IMR-90 (cell line): Measurements from ENCODE around the gene CTNNA2. TPM values are rescaled to one million over a fixed set of nuclear protein-coding genes. Genes with fewer than 3 reads are reported as not detected.
A peak's percentile ranks its signal among the peaks of the same experiment; 100 is the strongest.

Source experiments
- ATAC-seq: fragments of 200-7000 bp; cut with Tn5 transposase; 2 replicates; pipeline ENCODE4 v1.9.1; 2020; ENCODE audit warnings: low read depth, mild to moderate bottlenecking, moderate library complexity
- BruUV-seq: library from RNA; stranded (reverse); fragments of 400-500 nt; replicated peaks from 2 replicates; lab custom pipeline; 2021; lab: Mats Ljungman, UMichigan
- CTCF ChIA-PET: fragments of 300-600 bp; formaldehyde crosslinking; extraction: SDS; loops from one replicate; lab custom pipeline; 2021; ENCODE audit warnings: antibody characterized with exemption; lab: Yijun Ruan, JAX
- POLR2A ChIA-PET: fragments of 300-600 bp; sonication (Branson Sonifier 250); formaldehyde crosslinking; loops from one replicate; lab custom pipeline; 2022; ENCODE audit warnings: antibody characterized with exemption; ENCODE audit not compliant: unreplicated experiment; lab: Charles Lee
- DNase-seq: peaks from one replicate; pipeline ENCODE4 v3.0.0; 2013
- H2AFZ ChIP-seq: replicated peaks from 2 replicates; pipeline ENCODE3; 2013; ENCODE audit warnings: low read length, mild to moderate bottlenecking; ENCODE audit not compliant: poor library complexity
- H2AK5ac ChIP-seq: 2 replicates; pipeline ENCODE4 v1.6.1; 2013; ENCODE audit warnings: low read depth, low read length, inconsistent platforms
- H2AK9ac ChIP-seq: replicated peaks from 2 replicates; pipeline ENCODE3; 2013; ENCODE audit warnings: mild to moderate bottlenecking, low read depth, low read length, moderate library complexity; ENCODE audit not compliant: poor library complexity
- H2BK120ac ChIP-seq: 2 replicates; pipeline ENCODE4 v1.6.1; 2013; ENCODE audit warnings: low read depth, low read length, inconsistent platforms
- H2BK15ac ChIP-seq: 3 replicates; pipeline ENCODE4 v1.6.1; 2013; ENCODE audit warnings: low read depth, low read length, inconsistent platforms
- H2BK20ac ChIP-seq: 2 replicates; pipeline ENCODE4 v1.6.1; 2013; ENCODE audit warnings: low read depth, mild to moderate bottlenecking, inconsistent platforms, low read length, moderate library complexity
- H2BK5ac ChIP-seq: 2 replicates; pipeline ENCODE4 v1.6.1; 2013; ENCODE audit warnings: mild to moderate bottlenecking, low read depth, low read length, inconsistent platforms; ENCODE audit not compliant: poor library complexity, severe bottlenecking
- H3K14ac ChIP-seq: replicated peaks from 2 replicates; pipeline ENCODE4 v1.6.1; 2013; ENCODE audit warnings: low read depth, low read length, inconsistent platforms
- H3K18ac ChIP-seq: 2 replicates; pipeline ENCODE4 v1.6.1; 2013; ENCODE audit warnings: low read depth, low read length, control low read depth
- H3K23ac ChIP-seq: 2 replicates; pipeline ENCODE4 v1.6.1; 2013; ENCODE audit warnings: low read depth, low read length, inconsistent platforms
- H3K27ac ChIP-seq: 2 replicates; pipeline ENCODE4 v1.5.1; 2013; ENCODE audit warnings: mild to moderate bottlenecking, control low read depth, low read length; ENCODE audit not compliant: insufficient read depth
- H3K27me3 ChIP-seq: 2 replicates; pipeline ENCODE4 v1.6.1; 2013; ENCODE audit warnings: low read length; ENCODE audit not compliant: control insufficient read depth, insufficient read depth
- H3K36me3 ChIP-seq: 2 replicates; pipeline ENCODE4 v1.6.1; 2013; ENCODE audit warnings: low read length, mixed read lengths; ENCODE audit not compliant: control insufficient read depth, insufficient read depth
- H3K4ac ChIP-seq: 2 replicates; pipeline ENCODE4 v1.6.1; 2013; ENCODE audit warnings: low read depth, low read length, inconsistent platforms
- H3K4me1 ChIP-seq: 2 replicates; pipeline ENCODE4 v1.6.1; 2013; ENCODE audit warnings: low read length, mixed read lengths; ENCODE audit not compliant: control insufficient read depth, insufficient read depth
- H3K4me2 ChIP-seq: 2 replicates; pipeline ENCODE4 v1.6.1; 2013; ENCODE audit warnings: low read depth, mild to moderate bottlenecking, control low read depth, low read length, moderate library complexity
- H3K4me3 ChIP-seq: 2 replicates; pipeline ENCODE4 v1.5.1; 2013; ENCODE audit warnings: low read depth, mild to moderate bottlenecking, control low read depth, low read length, moderate library complexity; ENCODE audit not compliant: insufficient read depth
- H3K56ac ChIP-seq: 2 replicates; pipeline ENCODE4 v1.6.1; 2013; ENCODE audit warnings: low read length, inconsistent platforms; ENCODE audit not compliant: insufficient read depth; ENCODE audit errors: extremely low read depth
- H3K79me1 ChIP-seq, 2 experiments: 2 replicates each; pipeline ENCODE4 v1.6.1; 2013; ENCODE audit warnings: low read length in 2 of 2, inconsistent platforms in 1 of 2, low read depth in 1 of 2
- H3K9ac ChIP-seq: 2 replicates; pipeline ENCODE4 v1.6.1; 2013; ENCODE audit warnings: low read depth, low read length, control low read depth
- H3K9me1 ChIP-seq: 2 replicates; pipeline ENCODE4 v1.6.1; 2013; ENCODE audit warnings: low read length, inconsistent platforms; ENCODE audit not compliant: insufficient read depth
- H3K9me3 ChIP-seq: 2 replicates; pipeline ENCODE4 v1.6.1; 2013; ENCODE audit warnings: low read length; ENCODE audit not compliant: control insufficient read depth, insufficient read depth
- H4K20me1 ChIP-seq: 2 replicates; pipeline ENCODE4 v1.6.1; 2013; ENCODE audit warnings: low read length, inconsistent platforms; ENCODE audit not compliant: insufficient read depth
- H4K5ac ChIP-seq: 2 replicates; pipeline ENCODE4 v1.6.1; 2013; ENCODE audit warnings: mild to moderate bottlenecking, low read depth, low read length, control low read depth
- H4K8ac ChIP-seq, 2 experiments: 2 replicates each; pipeline ENCODE4 v1.6.1; 2013; ENCODE audit warnings: low read depth in 2 of 2, low read length in 2 of 2, control low read depth in 1 of 2, inconsistent platforms in 1 of 2
- H4K91ac ChIP-seq: 2 replicates; pipeline ENCODE4 v1.6.1; 2013; ENCODE audit warnings: low read depth, low read length, inconsistent platforms; ENCODE audit not compliant: insufficient read depth
- BHLHE40 ChIP-seq: fragments of 150-350 bp; IDR thresholded peaks from 2 replicates; pipeline ENCODE4 v1.6.1; 2016; ENCODE audit warnings: mild to moderate bottlenecking, low read depth, low read length
- CTCF ChIP-seq: conservative IDR thresholded peaks from 2 replicates; pipeline ENCODE4 v1.5.1; 2012; ENCODE audit warnings: mild to moderate bottlenecking, low read depth, low read length, improper control_type of control experiment
- FOS ChIP-seq: fragments of 150-350 bp; IDR thresholded peaks from 2 replicates; pipeline ENCODE4 v1.6.1; 2016; ENCODE audit warnings: low read depth, low read length
- MAFK ChIP-seq: IDR thresholded peaks from 2 replicates; pipeline ENCODE4 v1.6.1; 2012; ENCODE audit warnings: low read depth, low read length, improper control_type of control experiment
- MAZ ChIP-seq: IDR thresholded peaks from 2 replicates; pipeline ENCODE4 v1.6.1; 2012; ENCODE audit warnings: low read depth, mild to moderate bottlenecking, low read length, improper control_type of control experiment, moderate library complexity, borderline replicate concordance
- MXI1 ChIP-seq: IDR thresholded peaks from 2 replicates; pipeline ENCODE4 v1.6.1; 2012; ENCODE audit warnings: low read depth, mild to moderate bottlenecking, low read length, moderate library complexity, borderline replicate concordance
- NFE2L2 ChIP-seq: fragments of 150-350 bp; IDR thresholded peaks from 2 replicates; pipeline ENCODE4 v1.6.1; 2016; ENCODE audit warnings: low read depth, mild to moderate bottlenecking, low read length
- RAD21 ChIP-seq: IDR thresholded peaks from 2 replicates; pipeline ENCODE4 v1.6.1; 2012; ENCODE audit warnings: low read length, improper control_type of control experiment
- RCOR1 ChIP-seq: IDR thresholded peaks from 2 replicates; pipeline ENCODE4 v1.6.1; 2012; ENCODE audit warnings: mild to moderate bottlenecking, low read length, improper control_type of control experiment; ENCODE audit not compliant: insufficient replicate concordance
- RFX5 ChIP-seq: IDR thresholded peaks from 2 replicates; pipeline ENCODE4 v1.8.0; 2012; ENCODE audit warnings: low read depth, mild to moderate bottlenecking, low read length, moderate library complexity
- SMC3 ChIP-seq: fragments of 150-350 bp; IDR thresholded peaks from 2 replicates; pipeline ENCODE4 v1.6.1; 2016; ENCODE audit warnings: low read depth, mild to moderate bottlenecking, antibody characterized with exemption, low read length, moderate library complexity
- WGBS, 2 experiments: methylation state at CpG; one replicate each; pipeline versions ENCODE4 v1.1.5 to v1.1.7; 2013; ENCODE audit warnings: missing lambda C conversion rate in 2 of 2; ENCODE audit not compliant: insufficient read length in 1 of 2; ENCODE audit errors: extremely low coverage in 2 of 2; 5-methylcytosine and 5-hydroxymethylcytosine counted together
- dilution Hi-C: fragments of 300-500 bp; cut with HindIII; formaldehyde crosslinking; loops from one replicate; pipeline ENCODE4 v1.14.3; 2018; ENCODE audit warnings: low sequenced_read_pairs; ENCODE audit not compliant: unreplicated experiment
- in situ Hi-C: fragments of 300-500 bp; cut with MboI; formaldehyde crosslinking; loops from 3 replicates; pipeline ENCODE4 v1.14.3; 2019; ENCODE audit warnings: low sequenced_read_pairs, inconsistent platforms, mixed read lengths
- intact Hi-C: fragments of 100-400 bp; cut with micrococcal nuclease; formaldehyde crosslinking; loops from 2 replicates; pipeline ENCODE4 v1.10.0; 2022
- polyA plus RNA-seq, 3 experiments: library from polyadenylated mRNA; depleted of rRNA; stranded (reverse); fragments of >200 nt; gene quantifications; 2 replicates each; pipeline ENCODE4 v1.2.3, GENCODE V29; 2012; ENCODE audit warnings: low replicate concordance in 1 of 3
- total RNA-seq: library from RNA; depleted of rRNA; stranded (reverse); fragments of >200 nt; gene quantifications from 2 replicates; pipeline ENCODE4 v1.2.3, GENCODE V29; 2012
- TF ChIP-seq, protein P1 (sequence below): fragments of 150-350 bp; IDR thresholded peaks from 2 replicates; pipeline ENCODE4 v1.6.1; 2017; ENCODE audit warnings: mild to moderate bottlenecking, antibody characterized with exemption, low read length, low read depth

The CTNNA2 gene
- total and polyA plus RNA-seq, 2 of the 4 experiments (the other 2 are of a cell fraction): not detected

DNA sequence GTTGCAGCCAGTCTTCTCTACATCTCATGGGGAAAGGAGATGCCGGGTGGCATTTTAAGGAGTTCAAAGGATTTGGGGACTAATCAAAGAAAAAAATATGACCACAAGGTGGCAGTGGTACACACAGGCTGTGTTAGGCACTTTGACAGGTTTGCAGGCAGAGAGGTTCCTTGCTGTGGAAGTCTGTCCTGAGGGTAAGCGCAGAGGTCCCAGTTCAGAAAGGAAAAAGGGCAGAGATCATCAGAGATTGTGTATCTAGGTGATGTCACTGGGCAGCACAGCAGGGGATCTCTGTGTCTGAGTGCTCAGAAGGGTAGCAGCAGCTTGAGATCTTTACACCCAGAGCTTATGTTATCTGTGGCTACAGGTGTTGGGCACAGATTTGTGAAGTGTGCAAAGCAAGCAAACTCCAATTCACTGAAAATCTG lies 560.3 kb downstream of the CTNNA2 start:
- peak; percentile 83 for TF ChIP-seq CTCF
- TF ChIP-seq BHLHE40: no peak
- TF ChIP-seq MAFK: no peak
- no peak for TF ChIP-seq FOS
- TF ChIP-seq RCOR1: no peak
- TF ChIP-seq MXI1: no peak
- TF ChIP-seq, protein P1, sequence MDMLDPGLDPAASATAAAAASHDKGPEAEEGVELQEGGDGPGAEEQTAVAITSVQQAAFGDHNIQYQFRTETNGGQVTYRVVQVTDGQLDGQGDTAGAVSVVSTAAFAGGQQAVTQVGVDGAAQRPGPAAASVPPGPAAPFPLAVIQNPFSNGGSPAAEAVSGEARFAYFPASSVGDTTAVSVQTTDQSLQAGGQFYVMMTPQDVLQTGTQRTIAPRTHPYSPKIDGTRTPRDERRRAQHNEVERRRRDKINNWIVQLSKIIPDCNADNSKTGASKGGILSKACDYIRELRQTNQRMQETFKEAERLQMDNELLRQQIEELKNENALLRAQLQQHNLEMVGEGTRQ: no peak
- no peak for TF ChIP-seq MAZ
- TF ChIP-seq RFX5: no peak
- TF ChIP-seq SMC3: peak; percentile 85
- TF ChIP-seq RAD21: peak; percentile 91
- no peak for TF ChIP-seq NFE2L2
- Histone ChIP-seq H4K5ac (no peak overlapping the region), H3K27me3 (no peaks in the 10 kb centered on the region), H3K36me3 (no peaks in the 10 kb centered on the region), H3K9me3 (no peaks in the 10 kb centered on the region), H3K4me3 (no peak overlapping the region), H3K23ac (no peak overlapping the region), H3K79me1 (no peaks in the 10 kb centered on the region), H2BK20ac (no peak overlapping the region), H3K4ac (no peak overlapping the region), H2AFZ (peak overlapping the region; percentile 65), H4K91ac (peak overlapping the region; percentile 41; the same call in 1 of the 2 replicates), H2BK5ac (no peak overlapping the region), H3K18ac (no peak overlapping the region), H3K9ac (no peak overlapping the region), H3K56ac (no peak overlapping the region), H3K9me1 (0 out of 2 replicates have a peak, but pooled peaks cover under 1% of the 10 kb centered on the region), H3K14ac (no peak overlapping the region), H2AK9ac (peak overlapping the region; percentile 17), H2AK5ac (no peak overlapping the region), H3K4me1 (peaks cover 6% of the 10 kb centered on the region), H2BK15ac (no peak overlapping the region), H2BK120ac (no peak overlapping the region), H3K27ac (no peak overlapping the region), H4K20me1 (no peaks in the 10 kb centered on the region), H4K8ac (no peak overlapping the region), H3K4me2 (no peak overlapping the region)
- in situ Hi-C loops: loop anchor here (25.0 kb wide), 1 partner anchor 439 kb away; no protein-coding TSS in a partner anchor
- CTCF ChIA-PET: interaction anchor here (0.6 to 4.2 kb wide), 12 partner anchors 10 to 426 kb away, joined by 3 to 27 read pairs (median 3); no protein-coding TSS in a partner anchor
- 20% methylated on average over 1 of the region's 2 CpGs; no CpG with 5 or more reads in 1 of the 2 experiments for WGBS, 2 experiments
- dilution Hi-C loops: no loop called here
- intact Hi-C loops: loop anchor here (1.0 to 5.0 kb wide), 4 partner anchors 121 to 426 kb away; no protein-coding TSS in a partner anchor
- no TSS peak for BruUV-seq
- peak; percentile 73 for DNase-seq
- POLR2A ChIA-PET: no interaction called here
- ATAC-seq: peak; percentile 67
